Liver (tissue), 9 donors: ENCODE measurements around the gene OR2A14. TPM values are rescaled to one million over a fixed set of nuclear protein-coding genes. Genes with fewer than 3 reads are reported as not detected.

ENCODE experiments used
- DNase-seq: peaks from one replicate; pipeline ENCODE4 v3.0.0-alpha.2; 2017; ENCODE audit warnings: low spot score
- H3K27ac ChIP-seq, 2 donors: one replicate each; pipeline ENCODE4 v1.7.0; 2013; ENCODE audit warnings: inconsistent platforms in 2 of 2, low read length in 2 of 2, control low read depth in 1 of 2, low read depth in 1 of 2, mild to moderate bottlenecking in 1 of 2
- H3K27me3 ChIP-seq, 4 donors: one replicate each; pipeline versions ENCODE4 v1.6.1 to v1.7.0; 2013; ENCODE audit warnings: low read length in 3 of 4, inconsistent platforms in 1 of 4, mild to moderate bottlenecking in 1 of 4, moderate library complexity in 1 of 4; ENCODE audit not compliant: control insufficient read depth in 4 of 4, insufficient read depth in 4 of 4
- H3K36me3 ChIP-seq, 4 donors: one replicate each; pipeline versions ENCODE4 v1.6.1 to v1.7.0; 2013; ENCODE audit warnings: low read length in 3 of 4, mild to moderate bottlenecking in 3 of 4, low read depth in 1 of 4, moderate library complexity in 1 of 4; ENCODE audit not compliant: control insufficient read depth in 4 of 4, insufficient read depth in 3 of 4
- H3K4me1 ChIP-seq, 4 donors: one replicate each; pipeline versions ENCODE4 v1.6.1 to v1.7.0; 2013; ENCODE audit warnings: low read length in 3 of 4, mild to moderate bottlenecking in 3 of 4, moderate library complexity in 1 of 4; ENCODE audit not compliant: control insufficient read depth in 4 of 4, insufficient read depth in 4 of 4
- H3K4me3 ChIP-seq, 3 donors: one replicate each; pipeline versions ENCODE4 v1.6.1 to v1.7.0; 2013; ENCODE audit warnings: low read length in 3 of 3, control low read depth in 1 of 3, low read depth in 1 of 3, mild to moderate bottlenecking in 1 of 3
- H3K9ac ChIP-seq, 2 donors: one replicate each; pipeline ENCODE4 v1.7.0; 2013; ENCODE audit warnings: low read length in 2 of 2, mild to moderate bottlenecking in 2 of 2, moderate library complexity in 2 of 2, control low read depth in 1 of 2, low read depth in 1 of 2
- H3K9me3 ChIP-seq, 4 donors: one replicate each; pipeline versions ENCODE4 v1.6.1 to v1.7.0; 2013; ENCODE audit warnings: low read length in 3 of 4; ENCODE audit not compliant: control insufficient read depth in 4 of 4
- ATF3 ChIP-seq: IDR thresholded peaks from 2 replicates; pipeline ENCODE4 v1.6.1; 2016; ENCODE audit warnings: antibody characterized with exemption
- EGR1 ChIP-seq, 2 donors: IDR thresholded peaks; 2 replicates each; pipeline ENCODE4 v1.6.1; 2016 to 2018; ENCODE audit warnings: antibody characterized with exemption in 2 of 2, low read depth in 2 of 2
- FOXA1 ChIP-seq: IDR thresholded peaks from 2 replicates; pipeline ENCODE4 v1.6.1; 2016; ENCODE audit warnings: antibody characterized with exemption
- FOXA2 ChIP-seq: IDR thresholded peaks from 2 replicates; pipeline ENCODE4 v1.6.1; 2016; ENCODE audit warnings: antibody characterized with exemption
- GABPA ChIP-seq, 2 donors: IDR thresholded peaks in 1 of 2; conservative IDR thresholded peaks in 1 of 2; 2 replicates each; pipeline ENCODE4 v1.6.1; 2016; ENCODE audit warnings: antibody characterized with exemption in 2 of 2, mild to moderate bottlenecking in 1 of 2, moderate library complexity in 1 of 2
- HNF4A ChIP-seq, 2 donors: conservative IDR thresholded peaks; 2 replicates each; pipeline ENCODE4 v1.6.1; 2016; ENCODE audit warnings: antibody characterized with exemption in 2 of 2, mild to moderate bottlenecking in 2 of 2
- HNF4G ChIP-seq: IDR thresholded peaks from 2 replicates; pipeline ENCODE4 v1.6.1; 2016; ENCODE audit warnings: antibody characterized with exemption
- NR2F2 ChIP-seq: IDR thresholded peaks from 2 replicates; pipeline ENCODE4 v1.6.1; 2016; ENCODE audit warnings: antibody characterized with exemption
- REST ChIP-seq: IDR thresholded peaks from 2 replicates; pipeline ENCODE4 v1.6.1; 2016; ENCODE audit warnings: antibody characterized with exemption, mild to moderate bottlenecking
- RXRA ChIP-seq, 2 donors: IDR thresholded peaks; 2 replicates each; pipeline ENCODE4 v1.6.1; 2017 to 2018; ENCODE audit warnings: antibody characterized with exemption in 2 of 2, mild to moderate bottlenecking in 1 of 2
- TAF1 ChIP-seq: conservative IDR thresholded peaks from 2 replicates; pipeline ENCODE4 v1.6.1; 2016; ENCODE audit warnings: antibody characterized with exemption, mild to moderate bottlenecking
- YY1 ChIP-seq: IDR thresholded peaks from 2 replicates; pipeline ENCODE4 v1.6.1; 2016; ENCODE audit warnings: antibody characterized with exemption, mild to moderate bottlenecking
- ZBTB33 ChIP-seq: IDR thresholded peaks from 2 replicates; pipeline ENCODE4 v1.6.1; 2016; ENCODE audit warnings: antibody characterized with exemption
- WGBS: extraction: QIAGEN DNeasy Blood & Tissue Kit; methylation state at CpG from one replicate; pipeline ENCODE4 v1.1.7; 2013; 5-methylcytosine and 5-hydroxymethylcytosine counted together
- polyA plus RNA-seq, 2 donors: library from polyadenylated mRNA; stranded (reverse) in 1 of 2; unstranded in 1 of 2; fragments of 200-250 nt in 1 of 2; fragments of >200 nt in 1 of 2; fragmentation: Nextera tagmentation in 1 of 2; extraction: Ambion mirVana in 1 of 2; gene quantifications; one replicate each; pipeline versions ENCODE4 v1.2.1 to v1.2.3, GENCODE V29; 2013 to 2015
- total RNA-seq, 2 donors: library from RNA; depleted of rRNA; stranded (reverse); fragments of >200 nt; gene quantifications; one replicate each; pipeline ENCODE4 v1.2.3, GENCODE V29; 2014
- donor health status: healthy.
- donor health status: healthy.
- donor health status: healthy.
- donor health status: healthy.
- donor health status: healthy.

The OR2A14 gene
- total and polyA plus RNA-seq, 4 donors, result not detected

- H3K4me1 ChIP-seq, result peaks cover 0 to 4% (median 3%) of the 10 kb centered on the region in 4 donors
- H3K9ac ChIP-seq, result no peak overlapping the region
- no peak for TF ChIP-seq TAF1
- TF ChIP-seq REST, result no peak
- no peak for TF ChIP-seq HNF4A (conservative IDR thresholded peaks at IDR 0.05)
- no peak for TF ChIP-seq ZBTB33
- TF ChIP-seq FOXA1, result no peak
- TF ChIP-seq HNF4G, result no peak
- TF ChIP-seq FOXA2, result no peak
- TF ChIP-seq RXRA (IDR thresholded peaks at IDR 0.05), result no peak
- TF ChIP-seq NR2F2, result no peak
- TF ChIP-seq GABPA (IDR thresholded peaks at IDR 0.05 in 1 of 2, conservative IDR thresholded peaks at IDR 0.05 in 1 of 2), result no peak
- TF ChIP-seq YY1, result no peak
- TF ChIP-seq ATF3, result no peak
- no peak for TF ChIP-seq EGR1 (IDR thresholded peaks at IDR 0.05; ENCODE audit: low read depth in 2 of 2)
- no peak overlapping the region for H3K27ac ChIP-seq
- H3K27me3 ChIP-seq, result no peaks in the 10 kb centered on the region
- no peak for DNase-seq
- no peaks in the 10 kb centered on the region for H3K36me3 ChIP-seq
- H3K9me3 ChIP-seq, result no peaks in the 10 kb centered on the region
- no peak overlapping the region for H3K4me3 ChIP-seq
- 85% methylated on average over 2 of the region's 2 CpGs for WGBS
These were observed 7.8 kb downstream of the OR2A14 start for GRCh38 chr7:144130730-144131129.

GRCh38 chr7:144132262-144132661 lies 9.3 kb downstream of the OR2A14 start:
- Histone ChIP-seq H3K4me3 (no peak overlapping the region), H3K9ac (no peak overlapping the region), H3K9me3 (no peaks in the 10 kb centered on the region), H3K36me3 (no peaks in the 10 kb centered on the region), H3K27ac (no peak overlapping the region), H3K4me1 (peaks cover 0 to 4% (median 3%) of the 10 kb centered on the region in 4 donors), H3K27me3 (no peaks in the 10 kb centered on the region)
- 83% methylated on average over 3 of the region's 3 CpGs for WGBS
- no peak for DNase-seq
- TF ChIP-seq HNF4A (conservative IDR thresholded peaks at IDR 0.05) (no peak), REST (no peak), ZBTB33 (no peak), YY1 (no peak)
